HG02870 (cell line): ENCODE measurements around the gene NOC2L.

Source experiments
- ATAC-seq: cut with Tn5 transposase; IDR thresholded peaks from one replicate; pipeline ENCODE4 v1.9.1; 2021; ENCODE audit warnings: mild to moderate bottlenecking, moderate library complexity; ENCODE audit not compliant: unreplicated experiment

Gene NOC2L

GRCh38 chr1:958823-959730 lies at the start of gene NOC2L:
Gene NOC2L (minus strand): TSS chr1:959256. CDS start chr1:959240, 16 bp downstream.
- ATAC-seq, result no peak

GRCh38 chr1:1006305-1007159 lies 47.5 kb upstream of the NOC2L start:
- ATAC-seq, result no peak

- no peak for ATAC-seq
Measured at GRCh38 chr1:1005774-1006304, 46.8 kb upstream of the NOC2L start.

DNA sequence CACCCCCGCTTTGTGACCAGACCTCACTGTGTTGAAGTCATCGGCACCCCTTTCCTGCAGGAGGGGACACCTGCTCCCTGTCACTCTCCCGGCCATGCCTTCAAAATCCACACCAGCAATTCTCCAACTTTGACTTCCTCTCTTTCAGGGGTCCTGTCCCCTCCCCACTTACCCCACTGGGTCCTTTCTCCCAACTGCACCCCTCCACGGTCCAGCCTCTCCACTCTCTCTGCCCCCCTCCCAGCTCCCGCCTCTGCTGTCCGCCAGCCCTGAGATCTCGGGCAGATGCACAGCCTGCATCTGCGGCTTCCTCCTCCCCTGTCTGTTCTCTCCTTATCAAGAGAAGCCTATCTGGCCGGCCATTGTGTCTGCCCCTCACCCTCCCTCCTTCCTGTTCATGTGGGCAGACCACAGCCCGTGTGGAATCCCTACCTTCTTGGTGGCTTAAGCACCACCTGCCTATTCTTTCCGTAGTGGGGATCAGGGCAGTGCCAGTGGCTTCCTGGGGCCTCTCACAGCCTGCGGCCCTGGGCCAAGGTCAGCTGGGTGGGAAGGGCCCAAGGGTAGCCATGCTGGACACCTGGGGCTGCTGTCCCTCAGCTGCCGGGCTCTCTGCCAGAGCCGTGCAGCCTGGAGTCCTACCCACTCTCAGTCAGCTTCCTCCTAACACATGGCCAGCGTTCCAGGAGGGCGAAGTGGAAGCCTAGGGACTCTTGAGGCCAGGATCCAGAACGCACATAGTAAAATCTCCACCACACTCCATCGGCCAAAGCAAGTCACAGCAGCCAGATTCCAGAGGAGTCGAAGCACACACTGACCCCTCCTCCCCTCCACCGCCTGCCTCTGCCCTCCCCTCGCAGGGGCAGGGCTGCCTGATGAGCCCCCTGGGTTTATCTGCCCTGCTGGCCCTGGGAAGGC lies 46.0 kb upstream of the NOC2L start:
- no peak for ATAC-seq

DNA sequence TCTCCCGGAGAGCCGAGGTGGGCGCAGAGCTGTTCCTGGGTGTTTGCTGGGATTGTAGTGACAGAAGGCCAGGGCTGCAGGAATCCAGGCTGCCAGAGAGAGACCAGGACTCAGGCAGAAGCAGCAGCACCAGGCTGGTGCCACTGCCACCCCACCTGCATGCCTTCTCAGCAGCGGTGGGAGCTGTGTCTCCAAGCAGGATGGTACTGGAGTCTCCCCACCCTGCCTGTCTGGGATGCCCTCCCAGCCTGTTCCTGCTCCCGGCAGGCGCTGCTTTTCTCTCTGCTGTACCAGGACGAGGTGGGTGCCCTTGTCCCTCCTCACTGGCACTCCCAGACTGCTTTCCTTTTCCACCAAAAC lies 45.3 kb upstream of the NOC2L start:
- ATAC-seq, result no peak

DNA sequence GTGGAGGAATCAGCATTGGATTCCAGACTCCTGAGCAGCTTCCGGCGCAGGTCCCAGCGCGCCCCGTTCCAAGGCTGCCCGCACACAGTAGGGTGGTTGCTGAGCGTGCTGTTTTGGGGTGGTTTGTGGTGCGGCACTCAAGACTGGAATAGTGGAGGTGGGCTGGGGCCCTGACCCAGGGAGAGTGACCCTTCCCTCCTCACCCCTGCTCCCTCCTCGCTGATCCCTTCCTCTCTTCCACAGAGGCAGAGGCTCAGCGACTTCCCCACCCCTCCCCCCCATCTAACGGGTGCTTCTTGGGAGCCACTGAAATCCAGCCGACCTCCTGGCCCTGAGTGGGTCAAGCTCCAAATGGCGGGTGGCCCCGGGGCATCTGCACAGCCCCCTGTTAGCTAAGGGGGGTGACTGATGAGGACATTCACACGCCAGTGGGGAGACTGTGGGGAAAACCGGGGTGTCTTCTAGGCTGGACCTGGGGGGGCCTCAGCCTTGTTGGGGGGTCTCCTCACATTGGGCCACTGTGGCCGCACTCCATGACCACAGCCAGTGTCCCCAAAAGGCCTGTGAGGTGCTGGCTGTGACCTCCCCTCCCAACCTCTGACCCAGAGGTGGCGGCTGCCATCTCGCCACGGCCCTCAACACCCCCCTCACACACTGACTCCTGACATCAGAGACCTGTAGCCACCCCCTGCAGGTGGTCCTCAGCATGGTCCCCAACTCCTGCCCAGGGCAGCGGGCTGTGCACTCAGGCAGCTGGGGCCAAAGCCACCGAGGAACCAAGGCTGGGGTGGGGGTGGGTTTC lies 44.8 kb upstream of the NOC2L start:
- ATAC-seq, result no peak

DNA sequence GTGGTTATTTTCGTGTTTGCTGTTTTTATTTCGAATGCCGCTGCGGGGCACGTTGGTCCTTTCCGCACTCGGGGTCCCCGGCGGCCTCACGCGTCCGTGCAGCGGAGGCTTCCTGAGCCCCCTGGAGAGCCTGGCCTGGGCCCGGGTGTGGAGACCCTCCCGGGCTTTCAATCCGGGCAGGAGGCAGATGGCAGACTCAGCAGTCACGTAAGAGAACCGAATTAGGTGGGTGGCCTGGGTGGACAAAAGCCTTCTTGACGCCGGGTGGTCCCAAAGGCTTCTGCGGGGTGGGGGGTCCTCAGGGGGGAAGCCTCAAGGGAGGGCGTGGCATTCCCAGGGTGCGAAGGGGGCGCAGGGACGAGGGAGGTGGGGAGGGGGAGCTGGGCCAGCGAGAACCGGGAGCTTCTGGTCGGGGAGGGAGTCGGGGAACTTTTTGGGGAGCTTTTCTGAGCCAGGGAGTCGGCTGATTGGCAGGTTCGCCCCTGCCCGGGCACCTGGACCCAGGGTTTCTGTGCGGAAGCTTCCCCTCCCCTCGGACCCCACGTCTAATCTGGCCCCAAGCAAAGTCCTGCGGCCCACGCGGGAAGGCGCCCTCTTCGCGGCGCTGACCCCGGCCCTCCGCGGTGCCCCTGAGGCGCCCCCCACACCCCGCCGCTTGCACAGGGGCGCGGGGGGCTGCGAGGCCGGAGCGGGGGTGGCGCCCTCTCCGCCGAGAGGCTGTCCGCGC lies 42.2 kb upstream of the NOC2L start:
- no peak for ATAC-seq

GRCh38 chr1:1000357-1001056 lies 41.5 kb upstream of the NOC2L start:
- ATAC-seq, result no peak

DNA sequence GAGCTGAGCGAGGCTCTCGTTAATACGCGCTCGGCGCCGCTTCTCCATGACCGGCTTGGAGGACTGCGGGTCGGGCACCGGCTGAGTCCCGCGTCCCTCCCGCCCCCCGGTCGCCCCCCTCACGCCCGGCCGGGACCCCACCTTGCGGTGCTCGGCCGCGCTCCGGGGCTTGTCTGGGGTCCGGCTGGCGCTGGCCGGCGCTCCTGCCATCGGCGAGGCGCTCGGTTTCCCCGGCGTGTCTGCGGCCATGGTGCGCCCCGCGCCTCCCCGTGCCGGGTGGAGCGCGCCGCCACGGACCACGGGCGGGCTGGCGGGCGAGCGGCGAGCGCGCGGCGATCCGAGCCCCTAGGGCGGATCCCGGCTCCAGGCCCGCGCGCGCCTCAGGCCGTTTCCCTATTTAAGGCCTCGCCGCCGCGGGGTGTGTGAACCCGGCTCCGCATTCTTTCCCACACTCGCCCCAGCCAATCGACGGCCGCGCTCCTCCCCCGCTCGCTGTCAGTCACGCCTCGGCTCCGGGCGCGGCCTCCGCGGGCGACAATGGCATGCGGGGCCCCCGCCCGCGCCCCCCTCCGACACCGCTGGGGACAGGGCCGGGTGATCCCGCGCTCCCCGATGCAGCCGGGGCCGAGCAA lies 40.8 kb upstream of the NOC2L start, which contains the start of gene HES4:
Gene HES4, minus strand, starts transcription at position 373 of the 632 bp plus-strand sequence. Its CDS starts 124 bp downstream, at position 249.
- ATAC-seq, result no peak

- ATAC-seq, result no peak
Measured at GRCh38 chr1:998995-999724, 40.1 kb upstream of the NOC2L start.

GRCh38 chr1:998745-998994 lies 39.6 kb upstream of the NOC2L start:
- no peak for ATAC-seq

GRCh38 chr1:997993-998744 lies 39.1 kb upstream of the NOC2L start:
- ATAC-seq, result no peak

GRCh38 chr1:997713-997992 lies 38.6 kb upstream of the NOC2L start:
- ATAC-seq, result no peak

GRCh38 chr1:996851-997712 lies 38.0 kb upstream of the NOC2L start:
- ATAC-seq, result no peak

DNA sequence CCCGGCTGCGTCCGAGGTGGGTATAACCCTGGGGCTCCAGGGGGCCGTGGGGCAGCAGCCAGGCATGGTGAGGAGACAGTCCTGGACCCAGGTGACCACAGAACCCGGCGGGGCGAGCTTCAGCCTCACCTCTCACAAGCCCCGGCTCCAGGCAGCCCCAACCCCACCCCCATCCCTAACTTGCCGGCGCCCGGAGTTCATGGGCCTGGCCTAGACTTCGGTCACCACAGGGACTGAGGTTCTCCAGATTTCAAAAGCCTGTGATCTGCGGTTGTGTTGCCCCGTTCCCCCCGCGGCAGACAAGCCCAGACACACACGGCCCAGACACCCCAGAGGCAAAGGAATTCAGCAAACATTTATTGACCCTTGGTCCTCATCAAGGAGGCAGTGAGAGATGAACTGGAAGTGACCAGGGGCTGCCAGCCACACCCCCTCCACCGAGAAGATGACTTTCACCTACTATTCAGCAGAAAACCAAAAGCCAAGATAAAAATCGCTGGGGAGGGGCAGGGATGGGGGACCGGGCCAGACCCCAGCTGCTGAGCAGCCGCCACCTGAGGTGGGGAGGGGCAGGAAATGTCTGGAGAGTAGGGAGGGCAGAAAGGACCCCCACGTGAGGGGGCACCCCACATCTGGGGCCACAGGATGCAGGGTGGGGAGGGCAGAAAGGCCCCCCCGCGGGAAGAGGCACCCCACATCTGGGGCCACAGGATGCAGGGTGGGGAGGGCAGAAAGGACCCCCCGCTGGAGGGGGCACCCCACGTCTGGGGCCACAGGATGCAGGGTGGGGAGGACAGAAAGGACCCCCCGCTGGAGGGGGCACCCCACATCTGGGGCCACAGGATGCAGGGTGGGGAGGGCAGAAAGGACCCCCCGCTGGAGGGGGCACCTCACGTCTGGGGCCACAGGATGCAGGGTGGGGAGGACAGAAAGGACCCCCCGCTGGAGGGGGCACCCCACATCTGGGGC lies 36.9 kb upstream of the NOC2L start:
- ATAC-seq, result no peak
